ENCODE results near the gene STEAP2. TPM values are rescaled to one million over a fixed set of nuclear protein-coding genes. Genes with fewer than 3 reads are reported as not detected.

The STEAP2 gene
- total RNA-seq, 1 donor from 2014 or later = 2.3 TPM

DNA sequence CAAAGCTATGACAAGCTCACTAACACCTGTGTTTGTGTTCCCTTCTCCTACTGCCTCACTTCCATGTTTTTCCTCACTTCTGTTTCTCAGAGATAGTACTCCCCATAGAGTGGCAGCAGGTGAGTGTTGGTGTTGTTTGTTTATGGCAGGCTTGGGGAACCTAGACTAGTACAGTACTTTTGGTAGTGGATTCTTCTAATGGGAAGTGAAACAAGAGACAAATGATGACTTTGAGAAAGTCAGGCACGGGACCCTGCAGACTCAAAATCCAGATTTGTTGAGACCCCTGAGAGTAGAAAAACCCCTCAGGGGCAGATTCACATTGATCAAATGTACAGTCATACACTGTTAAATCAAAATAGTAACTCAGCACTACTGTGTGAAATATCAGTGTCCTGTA, 27.0 kb downstream of the STEAP2 start:
- no peak overlapping the region for H3K27ac Mint-ChIP-seq (ENCODE audit: unreplicated experiment)
- H3K4me1 ChIP-seq (ENCODE audit: insufficient read depth, low read length) = no peaks in the 10 kb centered on the region
- H3K79me2 ChIP-seq (ENCODE audit: insufficient read depth, low read length) = no peaks in the 10 kb centered on the region
- no peaks in the 10 kb centered on the region for H3K36me3 ChIP-seq (ENCODE audit: insufficient read depth, low read length)
- no peaks in the 10 kb centered on the region for H3K9me3 Mint-ChIP-seq (ENCODE audit: unreplicated experiment)
- H3K4me3 ChIP-seq (ENCODE audit: insufficient read depth, low read depth, low read length) = no peak overlapping the region
- DNase-seq (ENCODE audit: low read depth) (no peak), FAIRE-seq (no peak)
- H3K36me3 Mint-ChIP-seq (ENCODE audit: low read depth, unreplicated experiment) = no peaks in the 10 kb centered on the region
- no peak overlapping the region for H2AFZ ChIP-seq (ENCODE audit: low read depth, low read length)
- H3K27me3 ChIP-seq (ENCODE audit: insufficient read depth, low read length) = peaks cover 1% of the 10 kb centered on the region
- H3K4me2 ChIP-seq (ENCODE audit: low read length) = no peak overlapping the region
- H4K20me1 ChIP-seq (ENCODE audit: insufficient read depth, low read length) = no peaks in the 10 kb centered on the region
- H3K4me3 Mint-ChIP-seq (ENCODE audit: unreplicated experiment) = no peak overlapping the region
- no peaks in the 10 kb centered on the region for H3K4me1 Mint-ChIP-seq (ENCODE audit: low read depth, unreplicated experiment)
- TF ChIP-seq, protein P1, sequence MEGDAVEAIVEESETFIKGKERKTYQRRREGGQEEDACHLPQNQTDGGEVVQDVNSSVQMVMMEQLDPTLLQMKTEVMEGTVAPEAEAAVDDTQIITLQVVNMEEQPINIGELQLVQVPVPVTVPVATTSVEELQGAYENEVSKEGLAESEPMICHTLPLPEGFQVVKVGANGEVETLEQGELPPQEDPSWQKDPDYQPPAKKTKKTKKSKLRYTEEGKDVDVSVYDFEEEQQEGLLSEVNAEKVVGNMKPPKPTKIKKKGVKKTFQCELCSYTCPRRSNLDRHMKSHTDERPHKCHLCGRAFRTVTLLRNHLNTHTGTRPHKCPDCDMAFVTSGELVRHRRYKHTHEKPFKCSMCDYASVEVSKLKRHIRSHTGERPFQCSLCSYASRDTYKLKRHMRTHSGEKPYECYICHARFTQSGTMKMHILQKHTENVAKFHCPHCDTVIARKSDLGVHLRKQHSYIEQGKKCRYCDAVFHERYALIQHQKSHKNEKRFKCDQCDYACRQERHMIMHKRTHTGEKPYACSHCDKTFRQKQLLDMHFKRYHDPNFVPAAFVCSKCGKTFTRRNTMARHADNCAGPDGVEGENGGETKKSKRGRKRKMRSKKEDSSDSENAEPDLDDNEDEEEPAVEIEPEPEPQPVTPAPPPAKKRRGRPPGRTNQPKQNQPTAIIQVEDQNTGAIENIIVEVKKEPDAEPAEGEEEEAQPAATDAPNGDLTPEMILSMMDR (IDR thresholded peaks at IDR 0.05; ENCODE audit: insufficient read depth, low read depth, low read length) = no peak
- TF ChIP-seq EZH2 (IDR thresholded peaks at IDR 0.05; ENCODE audit: insufficient read depth, low read length) = no peak
- H3K27ac ChIP-seq (ENCODE audit: low read depth, low read length) = no peak overlapping the region
- no peaks in the 10 kb centered on the region for H3K9me3 ChIP-seq (ENCODE audit: insufficient read depth, low read depth, low read length)
- no peaks in the 10 kb centered on the region for H3K27me3 Mint-ChIP-seq (ENCODE audit: low read depth, unreplicated experiment)
- no peak overlapping the region for H3K9ac ChIP-seq (ENCODE audit: low read length)

DNA sequence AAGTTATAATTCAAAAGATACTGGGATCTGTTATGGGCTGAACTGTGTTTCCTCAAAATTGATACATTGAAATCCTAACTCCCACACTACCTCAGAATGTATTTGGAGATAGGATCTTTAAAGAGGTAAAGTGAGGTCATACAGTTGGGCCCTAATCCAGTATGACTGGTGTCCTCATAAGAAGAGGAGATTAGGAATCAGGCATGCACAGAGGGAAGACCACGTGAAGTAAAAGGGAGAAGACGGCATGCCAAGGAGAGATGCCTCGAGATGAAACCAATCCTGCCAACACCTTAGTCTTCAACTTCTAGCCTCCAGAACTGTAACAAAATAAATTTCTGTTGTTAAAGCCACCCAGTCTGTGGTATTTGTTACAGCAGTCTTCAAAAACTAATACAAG, 27.5 kb downstream of the STEAP2 start:
- H3K27me3 ChIP-seq (ENCODE audit: insufficient read depth, low read length) = peaks cover 3% of the 10 kb centered on the region
- H3K4me1 ChIP-seq (ENCODE audit: insufficient read depth, low read length) = no peaks in the 10 kb centered on the region
- H3K9ac ChIP-seq (ENCODE audit: low read length) = no peak overlapping the region
- Mint-ChIP-seq H3K9me3 (ENCODE audit: unreplicated experiment) (no peaks in the 10 kb centered on the region), H3K27ac (ENCODE audit: unreplicated experiment) (no peak overlapping the region), H3K36me3 (ENCODE audit: low read depth, unreplicated experiment) (no peaks in the 10 kb centered on the region), H3K27me3 (ENCODE audit: low read depth, unreplicated experiment) (no peaks in the 10 kb centered on the region), H3K4me1 (ENCODE audit: low read depth, unreplicated experiment) (no peaks in the 10 kb centered on the region), H3K4me3 (ENCODE audit: unreplicated experiment) (no peak overlapping the region)
- no peaks in the 10 kb centered on the region for H3K9me3 ChIP-seq (ENCODE audit: insufficient read depth, low read depth, low read length)
- FAIRE-seq (no peak), DNase-seq (ENCODE audit: low read depth) (no peak)
- H3K36me3 ChIP-seq (ENCODE audit: insufficient read depth, low read length) = no peaks in the 10 kb centered on the region
- TF ChIP-seq, protein P1 (IDR thresholded peaks at IDR 0.05; ENCODE audit: insufficient read depth, low read depth, low read length) = no peak
- no peak for TF ChIP-seq EZH2 (IDR thresholded peaks at IDR 0.05; ENCODE audit: insufficient read depth, low read length)
- no peaks in the 10 kb centered on the region for H4K20me1 ChIP-seq (ENCODE audit: insufficient read depth, low read length)
- H3K27ac ChIP-seq (ENCODE audit: low read depth, low read length) = no peak overlapping the region
- H3K4me2 ChIP-seq (ENCODE audit: low read length) = no peak overlapping the region
- no peaks in the 10 kb centered on the region for H3K79me2 ChIP-seq (ENCODE audit: insufficient read depth, low read length)
- H2AFZ ChIP-seq (ENCODE audit: low read depth, low read length) = no peak overlapping the region
- H3K4me3 ChIP-seq (ENCODE audit: insufficient read depth, low read depth, low read length) = no peak overlapping the region

DNA sequence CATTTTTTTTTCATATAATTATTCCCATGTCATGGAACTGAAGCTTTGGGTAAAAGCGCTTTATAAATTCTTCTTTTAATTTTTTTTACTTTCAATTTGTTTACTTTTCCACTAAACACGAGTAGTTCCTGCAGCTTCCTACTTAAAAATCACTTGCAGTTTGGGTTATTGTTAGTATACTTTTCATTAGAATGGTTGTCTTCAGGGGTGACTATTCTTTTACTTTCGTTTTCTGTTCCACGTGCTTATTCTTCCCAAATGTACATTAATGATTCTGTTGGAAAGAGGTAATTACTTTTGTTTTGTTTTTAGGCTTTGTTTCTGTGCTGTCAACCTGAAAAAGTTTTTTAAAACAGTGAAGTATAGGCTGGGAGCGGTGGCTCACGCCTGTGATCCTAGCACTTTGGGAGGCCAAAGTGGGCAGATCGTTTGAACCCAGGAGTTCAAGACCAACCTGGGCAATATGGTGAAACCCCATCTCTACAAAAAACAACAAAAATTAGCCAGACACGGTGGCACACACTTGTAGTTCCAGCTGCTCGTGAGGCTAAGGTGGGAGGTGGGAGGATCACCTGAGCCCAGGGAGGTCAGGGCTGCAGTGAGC, 28.2 kb downstream of the STEAP2 start:
- no peaks in the 10 kb centered on the region for H3K4me1 ChIP-seq (ENCODE audit: insufficient read depth, low read length)
- peaks cover 3% of the 10 kb centered on the region for H3K27me3 ChIP-seq (ENCODE audit: insufficient read depth, low read length)
- H3K27me3 Mint-ChIP-seq (ENCODE audit: low read depth, unreplicated experiment) = no peaks in the 10 kb centered on the region
- no peak for TF ChIP-seq EZH2 (IDR thresholded peaks at IDR 0.05; ENCODE audit: insufficient read depth, low read length)
- TF ChIP-seq, protein P1 (IDR thresholded peaks at IDR 0.05; ENCODE audit: insufficient read depth, low read depth, low read length) = no peak
- H3K4me3 Mint-ChIP-seq (ENCODE audit: unreplicated experiment) = no peak overlapping the region
- H3K4me2 ChIP-seq (ENCODE audit: low read length) = no peak overlapping the region
- DNase-seq (ENCODE audit: low read depth) (no peak), FAIRE-seq (no peak)
- no peak overlapping the region for H2AFZ ChIP-seq (ENCODE audit: low read depth, low read length)
- no peak overlapping the region for H3K9ac ChIP-seq (ENCODE audit: low read length)
- no peaks in the 10 kb centered on the region for H4K20me1 ChIP-seq (ENCODE audit: insufficient read depth, low read length)
- no peaks in the 10 kb centered on the region for H3K9me3 Mint-ChIP-seq (ENCODE audit: unreplicated experiment)
- H3K27ac Mint-ChIP-seq (ENCODE audit: unreplicated experiment) = no peak overlapping the region
- no peaks in the 10 kb centered on the region for H3K4me1 Mint-ChIP-seq (ENCODE audit: low read depth, unreplicated experiment)
- H3K36me3 Mint-ChIP-seq (ENCODE audit: low read depth, unreplicated experiment) = no peaks in the 10 kb centered on the region
- H3K79me2 ChIP-seq (ENCODE audit: insufficient read depth, low read length) = no peaks in the 10 kb centered on the region
- no peak overlapping the region for H3K4me3 ChIP-seq (ENCODE audit: insufficient read depth, low read depth, low read length)
- H3K27ac ChIP-seq (ENCODE audit: low read depth, low read length) = no peak overlapping the region
- no peaks in the 10 kb centered on the region for H3K9me3 ChIP-seq (ENCODE audit: insufficient read depth, low read depth, low read length)
- no peaks in the 10 kb centered on the region for H3K36me3 ChIP-seq (ENCODE audit: insufficient read depth, low read length)
